SK-N-MC (cell line): ENCODE data around the gene TSPAN17.

Experiments
- DNase-seq: peaks from one replicate; pipeline ENCODE4 v3.0.0-alpha.2; 2011; ENCODE audit warnings: low read depth, low spot score
- H3K27ac ChIP-seq: fragments of 200-600 bp; sonication (generic); 2 replicates; pipeline ENCODE4 v1.5.1; 2016; ENCODE audit warnings: mixed run types
- H3K36me3 ChIP-seq: fragments of 200-600 bp; sonication (generic); 2 replicates; pipeline ENCODE4 v1.6.1; 2017; ENCODE audit warnings: antibody characterized with exemption, low read length, mixed read lengths; ENCODE audit not compliant: insufficient read depth
- H3K4me3 ChIP-seq: fragments of 200-600 bp; sonication (generic); 2 replicates; pipeline ENCODE4 v1.5.1; 2016
- H3K9ac ChIP-seq: fragments of 200-600 bp; sonication (generic); 2 replicates; pipeline ENCODE4 v1.8.0; 2017; ENCODE audit warnings: mixed run types, mixed read lengths; ENCODE audit not compliant: insufficient read length
- H3K9me3 ChIP-seq: fragments of 200-600 bp; sonication (generic); 2 replicates; pipeline ENCODE4 v1.6.1; 2017; ENCODE audit warnings: low read depth, mild to moderate bottlenecking, antibody characterized with exemption, low read length, moderate library complexity, mixed read lengths
- EZH2 ChIP-seq: fragments of 200-600 bp; sonication (generic); IDR thresholded peaks from one replicate; pipeline ENCODE4 v1.6.1; 2017; ENCODE audit warnings: antibody characterized with exemption
- FOXP2 ChIP-seq: optimal IDR thresholded peaks from 2 replicates; pipeline ENCODE3; 2011; ENCODE audit warnings: mild to moderate bottlenecking, moderate library complexity; ENCODE audit not compliant: insufficient read depth; ENCODE audit errors: extremely low read length, control extremely low read depth
- POLR2AphosphoS5 ChIP-seq: IDR thresholded peaks from 2 replicates; pipeline ENCODE4 v1.6.1; 2012; ENCODE audit warnings: mild to moderate bottlenecking, low read depth, low read length, borderline replicate concordance

The TSPAN17 gene

DNA sequence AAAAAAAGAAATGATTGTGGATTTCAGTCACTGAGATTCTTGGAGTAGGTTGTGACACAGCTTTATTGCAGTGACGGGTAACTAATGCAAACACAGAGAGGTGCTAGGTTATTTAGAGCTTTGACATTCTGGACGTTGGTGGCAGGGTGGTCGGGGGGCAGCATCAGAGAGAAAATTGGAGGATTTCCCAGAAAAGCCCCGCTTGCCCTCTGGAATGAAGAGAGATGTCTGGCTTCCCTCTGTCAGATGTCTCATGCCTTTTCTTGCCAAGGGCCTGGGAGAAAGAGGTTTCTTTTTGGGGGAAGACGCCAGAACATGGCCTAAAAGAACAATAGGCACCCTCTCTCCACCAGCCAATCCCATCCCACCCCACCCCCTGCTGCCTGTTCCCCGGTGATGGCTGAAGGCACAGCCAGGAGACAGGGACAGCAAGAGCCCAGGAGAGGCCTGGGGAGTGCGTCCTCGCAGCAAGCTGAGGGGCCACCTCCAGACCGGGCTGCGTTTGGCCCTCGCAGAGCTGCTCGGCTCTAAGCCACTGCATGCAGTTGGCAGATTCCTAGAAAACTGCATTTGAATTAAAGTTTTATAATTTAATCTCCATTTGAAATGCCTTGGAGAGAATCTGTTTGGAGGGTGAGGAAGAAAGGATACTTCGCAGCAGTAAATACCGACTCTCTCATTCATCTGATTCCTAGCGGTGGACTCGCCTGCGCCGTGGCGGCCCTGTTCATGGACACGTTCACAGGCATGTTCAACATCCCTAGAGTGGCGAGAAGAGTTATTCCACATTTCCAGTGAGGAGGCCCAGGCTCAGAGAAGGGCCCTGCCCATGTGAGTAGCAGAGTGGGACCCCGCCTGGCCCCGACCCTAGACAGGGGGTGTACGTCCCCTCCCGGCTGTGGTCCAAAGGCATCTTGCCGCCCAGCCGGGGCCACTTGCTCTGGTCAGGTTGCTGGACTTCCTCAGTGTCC, 55.7 kb downstream of the TSPAN17 start:
- no peaks in the 10 kb centered on the region for H3K9me3 ChIP-seq
- no peak overlapping the region for H3K27ac ChIP-seq
- no peak overlapping the region for H3K9ac ChIP-seq
- H3K4me3 ChIP-seq = no peak overlapping the region
- TF ChIP-seq EZH2 (no peak), FOXP2 (no peak), POLR2AphosphoS5 (no peak)
- no peaks in the 10 kb centered on the region for H3K36me3 ChIP-seq
- no peak for DNase-seq

DNA sequence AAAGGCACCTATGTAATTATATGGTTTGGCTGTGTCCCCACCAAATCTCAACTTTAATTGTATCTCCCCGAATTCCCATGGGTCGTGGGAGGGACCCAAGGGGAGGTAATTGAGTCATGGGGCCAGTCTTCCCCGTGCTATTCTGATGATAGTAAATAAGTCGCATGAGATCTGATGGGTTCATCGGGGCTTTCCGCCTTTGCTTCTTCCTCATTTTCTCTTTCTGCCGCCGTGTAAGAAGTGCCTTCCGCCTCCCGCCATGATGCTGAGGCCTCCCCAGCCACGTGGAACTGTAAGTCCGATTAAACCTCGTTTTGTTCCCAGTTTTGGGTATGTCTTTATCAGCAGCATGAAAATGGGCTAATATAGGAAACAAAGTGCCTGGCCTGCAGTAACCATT, 56.6 kb downstream of the TSPAN17 start:
- no peak for DNase-seq
- Histone ChIP-seq H3K27ac (no peak overlapping the region), H3K4me3 (no peak overlapping the region), H3K9me3 (no peaks in the 10 kb centered on the region), H3K36me3 (no peaks in the 10 kb centered on the region), H3K9ac (no peak overlapping the region)
- no peak for TF ChIP-seq POLR2AphosphoS5
- TF ChIP-seq EZH2 = no peak

DNA sequence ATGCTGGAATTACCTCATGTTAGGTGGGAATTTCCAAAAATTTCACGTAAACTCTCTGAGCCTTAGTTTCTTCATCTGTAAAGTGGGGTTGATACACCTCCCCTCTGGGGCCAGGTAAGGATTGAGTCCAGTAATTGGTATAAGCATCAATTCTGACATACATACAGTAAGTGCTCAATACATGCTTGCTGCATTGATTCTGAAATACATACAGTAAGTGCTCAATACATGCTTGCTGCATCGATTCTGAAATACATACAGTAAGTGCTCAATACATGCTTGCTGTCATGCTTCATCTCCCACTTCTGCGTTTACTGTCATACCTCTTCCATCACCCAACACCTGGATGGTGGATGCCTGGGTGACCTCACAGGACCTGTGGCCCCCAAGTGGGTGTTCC, 57.1 kb downstream of the TSPAN17 start:
- Histone ChIP-seq H3K9me3 (no peaks in the 10 kb centered on the region), H3K36me3 (no peaks in the 10 kb centered on the region), H3K9ac (no peak overlapping the region), H3K27ac (no peak overlapping the region), H3K4me3 (no peak overlapping the region)
- DNase-seq = no peak
- no peak for TF ChIP-seq POLR2AphosphoS5
- TF ChIP-seq FOXP2 = no peak
- TF ChIP-seq EZH2 = no peak

DNA sequence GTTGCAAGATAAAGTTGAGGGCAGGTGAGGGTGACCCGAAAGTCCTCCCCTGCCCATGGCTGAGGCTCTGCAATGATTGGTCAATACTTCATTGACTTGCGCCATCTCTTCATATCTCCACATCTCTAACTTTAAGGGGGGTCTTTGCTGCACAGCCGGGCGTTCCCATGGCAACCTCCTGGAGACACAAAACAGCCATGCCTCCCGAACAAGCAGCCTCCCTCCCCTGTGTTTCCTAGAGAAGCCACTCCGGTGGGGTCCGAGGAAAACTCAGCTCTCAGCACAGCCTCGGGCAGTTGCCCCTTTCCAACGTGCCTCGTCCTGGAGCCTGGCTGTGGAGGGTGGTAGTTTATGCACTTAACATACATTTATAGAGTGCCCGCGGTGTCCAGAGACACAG, 57.5 kb downstream of the TSPAN17 start:
- TF ChIP-seq FOXP2 (no peak), EZH2 (no peak), POLR2AphosphoS5 (no peak)
- H3K4me3 ChIP-seq = no peak overlapping the region
- no peak for DNase-seq
- no peak overlapping the region for H3K27ac ChIP-seq
- no peak overlapping the region for H3K9ac ChIP-seq
- H3K9me3 ChIP-seq = no peaks in the 10 kb centered on the region
- H3K36me3 ChIP-seq = no peaks in the 10 kb centered on the region
